Activated CD4-positive, alpha-beta T cell treated with anti-CD3 and anti-CD28 coated beads, Interleukin-10, Interleukin-2, amounts not matched to agents 100 ng/mL and 50 ng/mL, durations not matched to agents 16 hours and 8 hours (primary cell): ENCODE results near the gene ACTMAP.

Source experiments
- DNase-seq: peaks from one replicate; pipeline ENCODE4 v3.0.0-alpha.2; 2020

Gene ACTMAP

GRCh38 chr19:40717880-40718773, 32.1 kb downstream of the ACTMAP start:
- no peak for DNase-seq

GRCh38 chr19:40717325-40717879, 32.9 kb downstream of the ACTMAP start:
- no peak for DNase-seq

GRCh38 chr19:40716482-40717324, 33.6 kb downstream of the ACTMAP start, which contains the start of the genes COQ8B and ITPKC:
TSS of gene COQ8B (minus strand) at chr19:40716886. CDS start at chr19:40714632, 2,254 bp downstream.
TSS of gene ITPKC (plus strand) at chr19:40717112. CDS start at chr19:40717136, 24 bp downstream.
- peak; percentile 99 for DNase-seq

DNA sequence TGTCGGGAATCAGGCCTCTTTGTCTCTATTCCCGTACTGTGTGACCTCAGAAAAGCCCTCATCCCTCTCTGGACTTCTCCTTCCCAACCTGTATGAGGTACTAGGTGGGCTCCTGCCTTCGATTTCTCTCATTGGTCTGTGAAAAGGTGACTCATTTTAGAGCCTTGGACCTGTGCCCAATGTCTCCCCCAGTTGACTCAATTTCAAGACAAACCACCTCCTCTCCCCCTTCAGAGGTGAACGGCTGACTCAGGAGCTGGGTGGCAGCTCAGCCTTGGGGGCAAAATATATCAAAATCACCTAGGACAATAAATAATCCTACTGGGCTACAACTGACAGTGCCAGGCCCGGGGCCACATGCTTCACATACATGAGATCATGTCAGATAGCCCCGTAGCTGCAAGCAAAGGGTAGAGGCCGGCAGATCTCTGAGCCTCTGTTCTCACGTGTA, 34.2 kb downstream of the ACTMAP start:
- peak; percentile 78 for DNase-seq

DNA sequence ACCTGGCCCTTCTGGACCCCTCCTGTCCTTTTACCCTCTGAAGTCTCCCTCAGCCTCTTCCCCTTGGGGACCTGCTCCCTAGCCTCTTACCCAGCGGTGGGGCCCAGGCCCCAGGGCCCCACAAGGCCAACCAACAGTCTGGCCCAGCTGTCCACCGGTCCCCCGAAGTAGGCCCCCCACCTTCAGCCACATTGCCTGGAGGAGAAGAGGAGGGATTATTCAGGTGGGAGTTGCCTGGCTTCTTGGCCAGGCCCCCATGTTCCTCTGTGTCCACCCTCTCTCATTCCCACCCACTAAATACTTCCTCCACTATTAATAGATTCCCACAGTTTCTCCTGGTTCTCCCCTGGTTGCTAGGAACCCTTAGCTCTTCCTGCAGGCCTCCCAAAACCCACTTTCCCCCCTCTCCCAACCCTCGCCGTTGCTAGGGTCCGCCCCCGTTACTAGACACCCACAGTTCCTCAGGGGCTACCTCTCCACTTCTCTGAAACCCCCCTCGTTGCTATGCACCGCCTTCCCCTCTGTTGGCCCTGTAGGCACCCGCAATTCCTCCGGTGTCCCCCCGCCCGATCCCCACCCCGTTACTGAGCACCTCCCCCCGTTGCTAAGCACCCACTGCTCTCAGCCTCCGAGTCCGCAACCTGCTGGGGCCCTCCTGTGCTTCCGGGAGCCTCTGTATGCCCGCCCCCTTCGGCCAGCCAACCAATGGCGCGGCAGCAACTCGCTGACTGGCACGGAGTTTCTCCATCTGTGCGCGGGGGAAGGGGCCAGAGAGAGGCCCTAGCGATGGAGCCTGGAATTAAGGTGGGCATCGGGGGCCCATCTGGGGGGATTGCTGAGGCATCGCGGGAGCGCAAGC, 35.6 kb downstream of the ACTMAP start:
- DNase-seq, result peak; percentile 96

DNA sequence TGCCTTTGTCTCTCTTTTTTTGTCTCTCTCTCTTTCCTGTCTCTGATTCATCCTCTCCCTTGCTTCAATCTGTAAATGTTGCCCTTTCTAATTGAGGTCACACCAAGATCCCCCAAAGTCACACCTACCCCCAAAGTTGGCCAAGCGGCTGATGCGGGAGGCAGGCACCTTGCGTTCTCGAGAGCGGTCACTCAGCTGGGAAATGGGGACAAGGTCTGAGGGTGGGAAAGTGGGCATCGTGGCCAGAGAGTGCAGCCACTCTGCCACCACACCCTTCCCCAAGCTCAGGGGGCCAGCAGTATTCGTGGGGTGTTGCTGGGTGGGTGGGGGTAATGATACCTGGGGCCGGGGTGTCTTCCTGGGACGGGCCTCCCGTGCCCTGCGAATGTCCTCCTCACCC, 36.3 kb downstream of the ACTMAP start:
- DNase-seq, result no peak

- DNase-seq, result no peak
These were observed 40.5 kb downstream of the ACTMAP start for GRCh38 chr19:40709817-40710216.

GRCh38 chr19:40707615-40708014, 42.7 kb downstream of the ACTMAP start:
- DNase-seq, result no peak

- DNase-seq, result no peak
These were observed 44.2 kb downstream of the ACTMAP start for GRCh38 chr19:40705950-40706619.

- no peak for DNase-seq
These were observed 45.0 kb downstream of the ACTMAP start for GRCh38 chr19:40705362-40705651.

- no peak for DNase-seq
These were observed 45.6 kb downstream of the ACTMAP start for GRCh38 chr19:40704491-40705361.

DNA sequence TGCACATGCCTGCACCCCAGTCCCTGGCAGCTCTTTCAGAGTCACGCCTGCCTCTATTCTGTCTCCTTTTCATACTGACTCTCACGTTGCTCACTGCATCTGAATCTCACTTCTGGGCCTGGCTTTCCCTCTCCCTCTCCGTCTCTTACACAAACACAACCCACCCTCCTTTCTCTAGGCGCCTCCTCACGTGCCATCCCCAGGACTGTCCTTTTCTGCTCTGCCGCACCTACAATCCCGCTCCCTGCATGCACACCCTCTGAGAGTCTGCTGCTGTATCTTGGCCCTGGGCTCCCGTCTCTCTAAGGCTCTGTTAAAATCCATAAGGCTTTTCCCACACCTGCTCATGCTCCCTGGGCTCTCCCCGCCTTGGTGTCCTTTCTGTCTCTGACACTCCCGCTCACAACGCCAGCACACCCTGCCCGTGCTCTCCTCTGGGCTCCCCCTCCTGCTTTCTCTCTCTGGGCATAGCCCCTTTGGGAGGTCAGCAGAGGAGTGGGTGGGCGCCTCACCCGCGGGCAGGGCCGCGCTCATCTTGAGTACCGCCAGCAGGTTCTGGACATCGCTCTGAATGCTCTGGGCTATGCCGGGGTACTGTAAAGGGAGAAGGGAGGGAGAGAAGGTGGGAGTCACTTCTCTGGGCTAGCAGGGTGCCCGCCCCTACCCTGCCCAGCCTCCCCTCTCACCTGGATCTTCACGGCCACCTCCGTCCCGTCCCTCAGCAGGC, 47.1 kb downstream of the ACTMAP start:
- no peak for DNase-seq

DNA sequence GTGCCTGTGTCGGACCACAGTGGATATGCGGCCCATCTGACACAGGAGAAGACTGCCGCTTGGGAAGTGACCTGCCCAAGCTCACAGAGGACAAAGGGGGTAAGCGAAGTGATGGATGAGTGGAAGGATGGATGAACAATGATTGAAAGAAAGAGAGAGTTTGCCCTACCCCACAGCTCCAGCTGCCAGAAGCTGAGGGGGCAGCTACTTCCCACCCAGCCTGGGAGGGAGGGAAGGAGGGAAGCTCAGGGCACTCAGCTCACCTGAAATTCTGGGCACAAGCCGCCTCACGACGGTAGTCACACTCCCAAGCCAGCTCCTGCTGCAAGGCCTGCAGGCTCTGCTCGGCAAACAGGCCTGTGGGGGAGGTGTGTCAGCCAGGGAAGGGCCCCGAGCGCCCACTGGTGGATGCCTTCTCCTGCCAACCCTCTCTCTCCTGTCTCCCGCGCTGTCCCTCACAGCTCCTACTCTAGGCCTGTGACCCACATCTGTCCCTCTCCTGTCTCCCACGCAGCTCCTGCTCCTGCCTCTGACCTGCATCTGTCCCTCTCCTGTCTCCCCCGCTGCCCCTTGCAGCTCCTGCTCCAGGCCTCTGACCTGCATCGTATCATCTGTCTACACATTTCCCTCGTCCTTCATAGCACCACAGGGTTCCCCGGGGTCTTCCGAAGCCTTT, 47.8 kb downstream of the ACTMAP start:
- DNase-seq, result no peak

- DNase-seq, result no peak
These were observed 48.5 kb downstream of the ACTMAP start for GRCh38 chr19:40701758-40702157.

GRCh38 chr19:40700083-40700482, 50.2 kb downstream of the ACTMAP start:
- DNase-seq, result no peak

- no peak for DNase-seq
These were observed 53.3 kb downstream of the ACTMAP start for GRCh38 chr19:40697007-40697406.

GRCh38 chr19:40695881-40696280, 54.4 kb downstream of the ACTMAP start:
- DNase-seq, result no peak

DNA sequence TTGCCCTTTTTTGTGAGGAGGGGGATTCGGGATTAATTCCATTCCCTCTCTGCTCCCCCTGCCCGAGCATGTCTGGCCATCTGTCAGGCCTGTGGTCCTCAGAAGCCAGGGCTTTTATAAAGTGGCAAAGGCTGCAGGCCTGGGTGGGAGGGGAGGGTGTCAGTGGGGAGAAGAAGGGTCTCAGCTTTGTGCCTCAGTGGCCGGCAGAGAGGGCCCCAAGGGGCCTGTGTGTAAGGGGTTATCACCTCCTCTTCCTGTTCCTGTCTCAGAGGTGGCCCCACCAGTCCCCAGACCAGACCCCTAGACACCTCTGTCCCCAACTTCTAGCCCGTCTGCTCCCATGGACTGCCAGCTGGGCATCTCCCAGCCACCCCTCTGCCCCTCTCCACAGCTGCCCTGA, 56.4 kb downstream of the ACTMAP start:
- DNase-seq, result no peak

DNA sequence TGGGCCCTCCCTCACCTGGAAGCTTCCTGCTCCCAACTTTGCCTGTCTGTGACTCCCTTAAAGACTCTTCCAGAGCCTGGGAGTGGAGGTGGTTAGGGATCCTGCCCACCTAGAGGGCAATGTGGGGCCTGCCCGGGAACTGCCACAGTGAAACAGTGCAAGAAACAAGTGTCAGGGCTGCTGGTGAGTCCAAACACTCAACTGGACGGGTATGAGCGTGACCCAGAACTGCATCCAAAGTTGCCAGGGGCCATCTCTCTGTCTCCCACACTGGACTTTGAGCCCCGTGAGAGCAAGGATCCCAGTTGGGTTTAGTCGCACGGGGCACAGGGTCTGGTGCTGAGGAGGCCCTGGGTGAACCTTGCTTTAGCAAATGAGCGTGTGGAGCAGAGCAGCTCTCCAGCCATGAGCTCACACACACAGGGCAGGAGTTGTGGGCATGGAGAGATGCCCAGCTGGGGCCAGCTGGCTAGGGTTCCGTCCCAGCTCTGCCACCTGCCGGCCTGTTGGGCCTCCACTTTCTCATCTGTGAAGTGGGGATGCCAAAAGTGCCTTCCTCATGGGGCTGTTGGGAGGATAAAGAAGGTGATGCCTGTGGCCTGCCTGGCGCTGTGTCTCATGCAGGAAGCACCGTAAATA, 57.0 kb downstream of the ACTMAP start:
- no peak for DNase-seq
